ENCODE measurements around the gene TTC7B. TPM values are rescaled to one million over a fixed set of nuclear protein-coding genes. Genes with fewer than 3 reads are reported as not detected.
A peak's percentile ranks its signal among the peaks of the same experiment; 100 is the strongest.

Gene TTC7B
- total RNA-seq, 4 donors from 2014 or later, result 8.4 to 11.2 (median 9.2) TPM

GRCh38 chr14:90514015-90514398 lies 302.2 kb downstream of the TTC7B start:
- WGBS, 2 donors (ENCODE audit: low coverage in 1 of 2), result 59% methylated on average over 15 of the region's 15 CpGs; no CpG with 5 or more reads in 1 of the 2 donors
- in situ Hi-C loops (cut with MboI; ENCODE audit: low pct_ligation_motif_present in 1 of 4, low pct_unique_long_range_greater_than_20kb in 1 of 4, low sequenced_read_pairs in 3 of 4), result no loop called here
- intact Hi-C loops (cut with DNase I; ENCODE audit: low total_unique reads), result no loop called here
- peak overlapping the region; percentile 81 to 91 (median 87) for H3K27ac ChIP-seq
- TF ChIP-seq CTCF (IDR thresholded peaks at IDR 0.05) (peak in 1 of 5 experiments; percentile 17), EP300 (IDR thresholded peaks at IDR 0.05; ENCODE audit: low read depth) (no peak)
- H3K36me3 ChIP-seq, result no peaks in the 10 kb centered on the region
- H3K9me3 ChIP-seq, result no peaks in the 10 kb centered on the region
- no peaks in the 10 kb centered on the region for H3K27me3 ChIP-seq
- peak; percentile 42 for DNase-seq
- H3K4me3 ChIP-seq, result no peak overlapping the region
- H3K4me1 ChIP-seq, result peaks cover 38 to 91% (median 70%) of the 10 kb centered on the region in 4 donors

DNA sequence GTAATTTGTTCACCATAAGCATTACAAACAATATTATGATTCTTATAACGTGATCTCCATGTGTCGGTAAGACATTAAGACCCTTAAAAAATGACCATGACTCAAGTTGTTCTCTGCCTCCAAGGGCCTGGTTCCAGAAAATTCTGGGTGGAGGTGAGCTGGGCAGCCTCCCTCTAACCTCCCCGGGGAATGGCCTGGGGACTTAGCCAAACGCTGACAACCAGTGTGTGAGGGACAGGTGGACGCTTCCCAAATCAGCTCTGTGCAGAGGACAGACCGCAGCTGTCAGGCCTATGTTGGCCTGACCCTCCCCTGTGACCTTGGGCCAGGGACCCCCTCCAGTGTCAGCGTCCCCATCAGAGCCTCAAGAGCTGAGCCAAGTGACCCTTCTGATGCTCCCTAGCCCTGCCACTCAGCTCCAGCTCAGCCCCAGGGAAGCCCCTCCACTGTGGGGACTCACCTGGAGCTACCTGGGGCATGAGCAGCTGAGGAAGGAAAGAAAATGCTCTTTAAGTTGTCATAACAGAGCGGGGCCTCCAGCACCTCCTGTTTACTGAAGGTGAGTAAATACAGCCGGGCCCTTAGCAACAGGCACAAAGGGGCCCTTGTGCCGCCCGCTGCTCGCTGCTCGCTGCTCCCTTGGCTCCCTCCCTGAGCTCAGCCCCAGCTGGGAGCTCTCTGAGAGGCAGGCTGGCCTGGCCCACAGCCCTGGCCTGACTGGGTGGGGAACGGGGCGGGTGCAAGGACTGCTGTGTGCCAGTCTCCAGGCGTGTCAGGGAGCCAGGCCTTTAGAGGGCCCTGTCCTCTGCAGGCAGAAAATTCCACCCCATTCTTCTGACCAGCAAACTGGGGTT lies 302.8 kb downstream of the TTC7B start:
- Histone ChIP-seq H3K27me3 (no peaks in the 10 kb centered on the region), H3K9me3 (no peaks in the 10 kb centered on the region), H3K4me3 (no peak overlapping the region), H3K36me3 (no peaks in the 10 kb centered on the region), H3K4me1 (peaks cover 34 to 91% (median 70%) of the 10 kb centered on the region in 4 donors), H3K27ac (peak overlapping the region; percentile 81 to 91 (median 87))
- in situ Hi-C loops (cut with MboI; ENCODE audit: low pct_ligation_motif_present in 1 of 4, low pct_unique_long_range_greater_than_20kb in 1 of 4, low sequenced_read_pairs in 3 of 4), result no loop called here
- peak; percentile 21 to 56 (median 48) for TF ChIP-seq POLR2AphosphoS5 (IDR thresholded peaks at IDR 0.05)
- TF ChIP-seq POLR2A (IDR thresholded peaks at IDR 0.05), result no peak
- TF ChIP-seq CTCF (IDR thresholded peaks at IDR 0.05), result no peak
- 32 to 42% methylated on average over 2 to 13 of the region's 16 CpGs for WGBS, 2 donors (ENCODE audit: low coverage in 1 of 2)
- peak; percentile 90 for DNase-seq
- intact Hi-C loops (cut with DNase I; ENCODE audit: low total_unique reads), result no loop called here

DNA sequence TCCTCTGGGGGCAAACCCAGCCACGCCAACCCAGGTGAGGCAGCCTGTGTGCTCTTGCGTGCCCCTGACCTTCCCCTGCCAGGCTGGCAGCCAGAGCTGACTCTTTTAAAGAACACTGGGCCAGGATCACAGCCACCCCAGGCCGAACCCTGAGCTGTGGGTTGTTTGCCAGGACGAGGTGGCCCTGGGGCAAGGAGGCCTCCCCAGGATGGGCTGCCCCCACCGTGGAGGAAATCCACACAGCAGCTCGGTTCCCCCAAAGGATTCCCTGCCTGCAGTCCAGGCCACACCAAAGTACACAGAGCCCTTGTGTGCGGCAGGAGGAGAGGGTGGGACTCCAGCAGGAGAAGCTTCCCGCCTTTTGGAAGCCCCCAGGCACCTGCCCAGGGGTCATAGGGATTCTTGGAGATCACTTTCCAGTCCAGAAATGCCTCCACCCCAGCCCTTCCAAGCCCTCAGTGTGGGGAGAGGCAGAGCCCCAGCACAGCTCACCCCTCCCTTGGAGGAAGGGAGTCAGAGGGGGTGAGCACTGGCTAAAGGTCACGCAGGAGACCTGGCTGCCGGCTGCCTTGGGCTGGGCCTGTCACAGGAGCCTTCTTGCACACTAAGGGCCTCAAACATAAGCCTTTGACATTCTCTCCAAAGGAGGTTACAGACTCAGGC lies 303.8 kb downstream of the TTC7B start:
- no peaks in the 10 kb centered on the region for H3K27me3 ChIP-seq
- no peak for TF ChIP-seq CTCF (IDR thresholded peaks at IDR 0.05)
- no peak for TF ChIP-seq EP300 (IDR thresholded peaks at IDR 0.05; ENCODE audit: low read depth)
- TF ChIP-seq POLR2AphosphoS5 (IDR thresholded peaks at IDR 0.05), result no peak
- no peak for TF ChIP-seq POLR2A (IDR thresholded peaks at IDR 0.05)
- no peaks in the 10 kb centered on the region for H3K36me3 ChIP-seq
- intact Hi-C loops (cut with DNase I; ENCODE audit: low total_unique reads), result no loop called here
- DNase-seq, result peak; percentile 66
- in situ Hi-C loops (cut with MboI; ENCODE audit: low pct_ligation_motif_present in 1 of 4, low pct_unique_long_range_greater_than_20kb in 1 of 4, low sequenced_read_pairs in 3 of 4), result no loop called here
- no peaks in the 10 kb centered on the region for H3K9me3 ChIP-seq
- H3K27ac ChIP-seq, result peak overlapping the region; percentile 81 to 91 (median 87)
- WGBS, 2 donors (ENCODE audit: low coverage in 1 of 2), result 58% methylated on average over 10 of the region's 10 CpGs; no CpG with 5 or more reads in 1 of the 2 donors
- peaks cover 28 to 83% (median 62%) of the 10 kb centered on the region in 4 donors for H3K4me1 ChIP-seq
- no peak overlapping the region for H3K4me3 ChIP-seq

DNA sequence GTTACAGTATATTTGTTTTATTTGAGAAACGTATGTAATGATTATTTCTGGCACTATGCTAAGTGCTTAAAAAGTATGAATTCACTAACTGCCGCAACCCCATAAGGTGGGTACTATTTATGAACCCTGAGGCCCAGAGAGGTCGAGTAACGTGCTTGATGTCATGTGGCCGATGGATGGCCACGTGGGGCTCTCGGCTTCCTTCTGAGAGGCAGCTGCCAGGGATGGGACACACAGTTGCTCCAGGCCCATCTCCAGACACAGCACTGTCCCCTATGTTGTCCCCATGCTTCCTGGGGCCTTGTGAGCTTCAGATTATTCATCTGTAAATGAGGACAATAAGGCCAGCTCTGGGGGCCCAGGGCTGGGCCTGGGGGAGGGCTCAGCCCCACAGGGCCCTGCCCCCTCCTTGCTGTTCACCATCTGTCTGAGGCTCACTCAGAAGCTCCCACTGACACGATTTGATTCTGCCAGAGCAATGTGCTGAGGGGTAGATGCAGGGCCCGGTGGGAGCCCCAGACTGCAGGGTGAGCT lies 304.4 kb downstream of the TTC7B start:
- Histone ChIP-seq H3K27me3 (no peaks in the 10 kb centered on the region), H3K27ac (peak overlapping the region; percentile 81 to 91 (median 87)), H3K9me3 (no peaks in the 10 kb centered on the region), H3K36me3 (no peaks in the 10 kb centered on the region), H3K4me3 (no peak overlapping the region), H3K4me1 (peaks cover 25 to 77% (median 56%) of the 10 kb centered on the region in 4 donors)
- DNase-seq, result no peak
- WGBS, 2 donors (ENCODE audit: low coverage in 1 of 2), result 46% methylated on average over 9 of the region's 9 CpGs; no CpG with 5 or more reads in 1 of the 2 donors
- intact Hi-C loops (cut with DNase I; ENCODE audit: low total_unique reads), result no loop called here
- in situ Hi-C loops (cut with MboI; ENCODE audit: low pct_ligation_motif_present in 1 of 4, low pct_unique_long_range_greater_than_20kb in 1 of 4, low sequenced_read_pairs in 3 of 4), result no loop called here
- TF ChIP-seq POLR2A (IDR thresholded peaks at IDR 0.05), result no peak
